Gastrocnemius medialis (tissue), 4 donors: ENCODE data around the gene TMEM18. TPM values are rescaled to one million over a fixed set of nuclear protein-coding genes. Genes with fewer than 3 reads are reported as not detected.

Source experiments
- ATAC-seq, 2 donors: fragments of 150-250 bp; one replicate each; pipeline ENCODE4 v1.9.1; 2016
- DNase-seq, 2 donors: peaks; one replicate each; pipeline ENCODE4 v3.0.0-alpha.2; 2019
- H3K27ac ChIP-seq, 4 donors: fragments of 200-600 bp; sonication (generic); 1 replicate in 1 of 4; 2 replicates in 3 of 4; pipeline ENCODE4 v1.5.1; 2016 to 2018; ENCODE audit warnings: mild to moderate bottlenecking in 2 of 4, moderate library complexity in 1 of 4
- H3K27me3 ChIP-seq, 3 donors: fragments of 200-600 bp; sonication (generic) in 2 of 3; 1 replicate in 1 of 3; 2 replicates in 2 of 3; pipeline versions ENCODE4 v1.5.1 to v1.6.0; 2016 to 2019; ENCODE audit warnings: mild to moderate bottlenecking in 1 of 3, moderate library complexity in 1 of 3
- H3K36me3 ChIP-seq, 2 donors: fragments of 200-600 bp; sonication (generic) in 1 of 2; one replicate each; pipeline ENCODE4 v1.5.1; 2017 to 2018
- H3K4me1 ChIP-seq, 2 donors: fragments of 200-600 bp; sonication (generic) in 1 of 2; one replicate each; pipeline ENCODE4 v1.5.1; 2016 to 2017; ENCODE audit warnings: mild to moderate bottlenecking in 2 of 2
- H3K4me3 ChIP-seq, 4 donors: fragments of 200-600 bp; sonication (generic) in 3 of 4; 1 replicate in 1 of 4; 2 replicates in 3 of 4; pipeline ENCODE4 v1.5.1; 2016 to 2019; ENCODE audit warnings: mild to moderate bottlenecking in 2 of 4
- H3K9me3 ChIP-seq, 3 donors: fragments of 200-600 bp; sonication (generic) in 2 of 3; 1 replicate in 1 of 3; 2 replicates in 2 of 3; pipeline ENCODE4 v1.5.1; 2016 to 2019
- CTCF ChIP-seq, 5 experiments: fragments of 450-650 bp in 3 of 5; fragments of 200-600 bp in 2 of 5; sonication (generic) in 2 of 5; IDR thresholded peaks in 4 of 5; conservative IDR thresholded peaks in 1 of 5; 1 replicate in 4 of 5; 2 replicates in 1 of 5; pipeline ENCODE4 v1.5.1; 2016 to 2019; ENCODE audit warnings: antibody characterized with exemption in 5 of 5, mild to moderate bottlenecking in 3 of 5, moderate library complexity in 3 of 5
- POLR2A ChIP-seq, 2 donors: fragments of 450-650 bp; IDR thresholded peaks; one replicate each; pipeline ENCODE4 v1.6.1; 2017; ENCODE audit warnings: antibody characterized with exemption in 2 of 2, mild to moderate bottlenecking in 2 of 2, moderate library complexity in 2 of 2
- in situ Hi-C, 4 donors: fragments of 200-750 bp; cut with MboI; loops; one replicate each; pipeline versions ENCODE4 v1.15.0 to v1.8.0; 2017; ENCODE audit warnings: low sequenced_read_pairs in 4 of 4
- intact Hi-C: fragments of 100-400 bp; cut with DNase I; formaldehyde crosslinking; loops from one replicate; pipeline ENCODE4 v1.15.1; 2023; ENCODE audit warnings: low total_unique reads
- total RNA-seq, 4 donors: library from RNA; depleted of rRNA; stranded (reverse); fragments of >200 nt; gene quantifications; one replicate each; pipeline versions ENCODE4 v1.1.0 to v1.2.3, GENCODE V29; 2016

Gene TMEM18
- total RNA-seq, 4 donors from 2014 or later: 9.0 to 26.1 (median 12.3) TPM

DNA sequence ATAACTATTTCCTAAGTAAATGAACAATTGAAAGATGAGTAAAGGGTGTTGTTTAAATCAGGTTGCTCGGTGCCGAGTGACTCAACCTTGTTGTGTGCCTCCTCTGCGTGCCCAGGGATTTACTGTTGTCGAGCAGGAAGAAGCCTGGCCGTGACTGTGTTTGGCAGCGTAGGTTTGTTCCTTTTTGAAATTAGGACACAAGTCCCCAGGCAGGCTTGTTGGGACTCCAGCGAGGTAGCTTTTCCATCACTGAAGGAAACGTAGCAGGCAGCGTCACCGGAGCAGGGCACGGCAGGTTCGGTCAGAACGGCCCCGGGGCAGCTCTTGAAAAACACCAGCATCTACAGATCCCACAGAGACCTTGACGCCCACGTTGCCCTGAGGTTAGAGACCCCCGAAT is 48.6 kb downstream of the TMEM18 start:
- ATAC-seq: no peak
- intact Hi-C loops: no loop called here

GRCh38 chr2:627926-628560 is 49.2 kb downstream of the TMEM18 start:
- TF ChIP-seq CTCF (IDR thresholded peaks at IDR 0.05 in 4 of 5, conservative IDR thresholded peaks at IDR 0.05 in 1 of 5) (no peak), POLR2A (IDR thresholded peaks at IDR 0.05) (no peak)
- no peaks in the 10 kb centered on the region for H3K27me3 ChIP-seq
- in situ Hi-C loops: no loop called here
- no peaks in the 10 kb centered on the region for H3K9me3 ChIP-seq
- ATAC-seq: no peak
- intact Hi-C loops: no loop called here
- H3K4me3 ChIP-seq: no peak overlapping the region
- DNase-seq: no peak
- no peak overlapping the region for H3K27ac ChIP-seq
- H3K36me3 ChIP-seq: no peaks in the 10 kb centered on the region
- no peaks in the 10 kb centered on the region for H3K4me1 ChIP-seq

More for the DNA sequence above, 48.6 kb downstream of the TMEM18 start:
- H3K9me3 ChIP-seq: no peaks in the 10 kb centered on the region
- no peak for TF ChIP-seq CTCF (IDR thresholded peaks at IDR 0.05 in 4 of 5, conservative IDR thresholded peaks at IDR 0.05 in 1 of 5)
- TF ChIP-seq POLR2A (IDR thresholded peaks at IDR 0.05): no peak
- peak in 1 of 2 donors; percentile 28 for DNase-seq
- no peak overlapping the region for H3K4me3 ChIP-seq
- no peak overlapping the region for H3K27ac ChIP-seq
- H3K27me3 ChIP-seq: no peaks in the 10 kb centered on the region
- H3K36me3 ChIP-seq: no peaks in the 10 kb centered on the region
- in situ Hi-C loops: no loop called here
- no peaks in the 10 kb centered on the region for H3K4me1 ChIP-seq

GRCh38 chr2:627340-627709 is 49.9 kb downstream of the TMEM18 start:
- Histone ChIP-seq H3K27ac (no peak overlapping the region), H3K36me3 (no peaks in the 10 kb centered on the region), H3K27me3 (no peaks in the 10 kb centered on the region), H3K4me1 (no peaks in the 10 kb centered on the region), H3K9me3 (no peaks in the 10 kb centered on the region), H3K4me3 (no peak overlapping the region)
- no peak for DNase-seq
- in situ Hi-C loops: no loop called here
- TF ChIP-seq CTCF (IDR thresholded peaks at IDR 0.05 in 4 of 5, conservative IDR thresholded peaks at IDR 0.05 in 1 of 5): no peak
- TF ChIP-seq POLR2A (IDR thresholded peaks at IDR 0.05): no peak
- no peak for ATAC-seq
- intact Hi-C loops: no loop called here

GRCh38 chr2:626491-627339 is 50.5 kb downstream of the TMEM18 start:
- DNase-seq: no peak
- Histone ChIP-seq H3K27me3 (no peaks in the 10 kb centered on the region), H3K4me3 (no peak overlapping the region), H3K36me3 (no peaks in the 10 kb centered on the region), H3K9me3 (no peaks in the 10 kb centered on the region), H3K27ac (no peak overlapping the region), H3K4me1 (no peaks in the 10 kb centered on the region)
- intact Hi-C loops (no loop called here), in situ Hi-C loops (no loop called here)
- ATAC-seq: no peak
- TF ChIP-seq POLR2A (IDR thresholded peaks at IDR 0.05) (no peak), CTCF (IDR thresholded peaks at IDR 0.05 in 4 of 5, conservative IDR thresholded peaks at IDR 0.05 in 1 of 5) (no peak)
